Stimulated activated CD8-positive, alpha-beta memory T cell treated with anti-CD3 and anti-CD28 coated beads, Interleukin-12 subunit alpha, Interleukin-12 subunit beta, amount 100 ng/mL, for 24 hours (primary cell): ENCODE results near the gene KCTD17.
A peak's percentile ranks its signal among the peaks of the same experiment; 100 is the strongest.

ENCODE experiments used
- DNase-seq: peaks from one replicate; pipeline ENCODE4 v3.0.0-alpha.2; 2020; ENCODE audit errors: extremely low read depth

Gene KCTD17, protein sequence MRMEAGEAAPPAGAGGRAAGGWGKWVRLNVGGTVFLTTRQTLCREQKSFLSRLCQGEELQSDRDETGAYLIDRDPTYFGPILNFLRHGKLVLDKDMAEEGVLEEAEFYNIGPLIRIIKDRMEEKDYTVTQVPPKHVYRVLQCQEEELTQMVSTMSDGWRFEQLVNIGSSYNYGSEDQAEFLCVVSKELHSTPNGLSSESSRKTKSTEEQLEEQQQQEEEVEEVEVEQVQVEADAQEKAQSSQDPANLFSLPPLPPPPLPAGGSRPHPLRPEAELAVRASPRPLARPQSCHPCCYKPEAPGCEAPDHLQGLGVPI

DNA sequence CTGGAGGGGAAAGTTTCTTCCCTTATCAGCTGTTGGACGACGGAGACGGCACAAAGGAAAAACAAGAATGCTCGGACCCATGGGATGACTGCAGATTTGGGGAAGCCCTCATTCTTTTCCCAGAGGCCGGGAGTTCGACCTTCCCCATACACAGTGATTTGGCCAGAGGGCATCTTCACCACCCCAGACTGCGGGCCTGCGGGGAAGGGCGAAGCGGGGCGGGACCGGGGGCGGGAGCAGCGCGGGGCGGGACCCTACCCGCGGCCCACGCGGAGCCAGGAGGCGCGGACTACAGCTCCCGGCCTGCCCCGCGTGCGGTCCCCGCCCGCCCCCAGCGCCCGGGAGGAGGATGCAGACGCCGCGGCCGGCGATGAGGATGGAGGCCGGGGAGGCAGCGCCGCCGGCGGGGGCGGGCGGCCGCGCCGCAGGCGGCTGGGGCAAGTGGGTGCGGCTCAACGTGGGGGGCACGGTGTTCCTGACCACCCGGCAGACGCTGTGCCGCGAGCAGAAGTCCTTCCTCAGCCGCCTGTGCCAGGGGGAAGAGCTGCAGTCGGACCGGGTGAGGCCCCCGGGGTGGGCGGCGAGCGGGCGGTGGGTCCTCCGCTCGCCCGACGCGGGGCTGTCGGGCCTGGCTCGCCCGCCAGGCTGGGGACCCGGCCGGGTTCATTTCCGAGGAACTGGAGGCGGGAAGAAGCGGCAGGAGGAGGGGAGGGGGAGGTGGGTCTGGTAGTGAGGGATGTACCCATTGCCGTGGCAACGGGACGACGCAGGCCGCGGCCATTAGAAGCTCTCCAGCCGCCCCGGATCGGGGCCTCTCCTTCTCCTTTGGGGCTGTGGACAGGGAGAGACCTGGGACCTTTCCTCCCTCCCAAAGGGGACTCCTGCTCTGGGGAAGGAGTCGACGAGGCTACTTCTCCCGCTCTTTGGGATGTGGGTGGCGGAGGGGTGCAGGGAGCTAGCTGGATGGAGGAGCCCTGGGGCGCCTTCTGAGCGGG, at the start of gene KCTD17:
Gene KCTD17 (plus strand): TSS at position 352 of the 995 bp plus-strand sequence. CDS start 19 bp downstream, at position 371.
- DNase-seq: peak; percentile 58

DNA sequence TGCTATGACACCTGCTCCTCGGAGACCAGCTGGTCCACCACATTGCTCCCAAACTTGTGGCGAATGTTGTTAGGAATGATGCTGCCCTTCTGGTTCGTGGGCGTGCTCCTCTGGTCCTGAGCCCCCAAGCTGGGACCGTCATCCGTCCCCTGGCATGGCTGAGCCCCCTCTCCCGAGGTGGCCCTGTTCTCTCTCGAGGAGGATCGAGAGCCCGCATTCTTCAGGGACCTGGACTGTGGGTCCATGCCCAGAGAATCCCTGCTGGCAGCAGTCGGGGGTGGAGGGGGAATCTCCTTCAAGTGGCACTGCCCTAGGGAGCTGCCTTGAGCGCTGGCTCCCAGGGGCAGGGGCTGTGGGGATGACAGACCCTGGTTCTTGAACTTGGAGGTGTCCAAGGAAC, 49.7 kb upstream of the KCTD17 start:
- no peak for DNase-seq

- DNase-seq: no peak
Measured at GRCh38 chr22:37002633-37003032, 48.9 kb upstream of the KCTD17 start.

GRCh38 chr22:37007651-37008050, 43.9 kb upstream of the KCTD17 start:
- no peak for DNase-seq

DNA sequence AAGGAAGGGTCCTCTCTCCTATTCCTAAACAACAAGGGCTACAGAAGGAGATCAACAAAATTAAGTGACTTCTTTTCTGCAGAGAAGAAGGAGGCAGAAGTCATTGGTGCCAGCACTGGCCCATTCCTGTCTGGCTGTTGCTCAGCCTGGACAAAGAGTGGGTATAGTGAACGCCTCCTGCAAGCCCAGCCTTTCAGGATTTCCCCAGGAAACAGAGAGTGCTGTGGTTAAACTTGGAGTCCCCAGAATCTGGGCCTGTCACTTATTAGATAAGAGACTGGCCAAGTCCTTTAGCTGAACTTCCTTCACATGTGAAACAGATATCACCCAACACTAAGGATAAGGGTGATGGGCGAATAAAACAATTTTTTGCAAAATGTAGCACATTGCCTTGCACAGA, 43.2 kb upstream of the KCTD17 start:
- no peak for DNase-seq

DNA sequence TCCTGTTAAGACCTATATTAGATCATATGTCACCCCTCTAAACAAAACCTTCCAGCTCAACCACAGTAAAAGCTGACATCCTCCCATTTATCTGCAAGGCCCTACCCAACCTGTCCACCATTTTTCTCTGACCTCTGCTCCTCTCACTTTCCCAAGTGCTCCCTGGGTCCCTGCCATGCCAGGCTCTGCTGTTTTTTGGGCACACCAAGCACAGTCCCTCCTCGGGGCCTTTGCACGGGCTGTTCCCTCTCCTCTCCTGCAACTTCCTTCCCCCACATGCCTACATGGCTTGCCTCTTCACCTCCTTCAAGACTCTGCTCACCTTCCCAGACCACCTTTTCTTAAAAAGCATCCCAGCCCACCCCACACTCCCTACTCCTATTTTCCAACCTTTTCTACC, 42.1 kb upstream of the KCTD17 start:
- DNase-seq: no peak

GRCh38 chr22:37010174-37010573, 41.4 kb upstream of the KCTD17 start:
- no peak for DNase-seq

- DNase-seq: no peak
Measured at GRCh38 chr22:37010976-37011375, 40.6 kb upstream of the KCTD17 start.

DNA sequence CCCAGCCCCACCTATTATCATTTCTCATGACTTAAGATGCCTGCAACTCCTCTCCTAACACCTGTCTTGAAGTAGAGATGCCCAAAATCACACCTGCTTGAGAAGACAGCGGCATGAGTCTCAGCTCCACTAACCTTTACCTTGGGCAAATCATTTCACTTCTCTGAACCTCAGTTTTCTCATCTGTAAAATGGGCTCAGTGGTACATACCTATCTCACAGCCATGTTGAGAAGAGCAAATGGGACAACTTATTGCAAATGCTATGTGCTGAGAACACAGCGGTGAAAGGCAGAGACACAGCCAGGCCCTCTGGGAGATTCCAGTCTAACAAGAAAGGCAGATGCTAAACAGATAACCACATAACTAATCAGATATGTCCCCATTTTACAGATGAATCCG, 40.1 kb upstream of the KCTD17 start:
- no peak for DNase-seq

GRCh38 chr22:37012262-37012904, 39.2 kb upstream of the KCTD17 start:
- no peak for DNase-seq

- DNase-seq: no peak
Measured at GRCh38 chr22:37012956-37013355, 38.6 kb upstream of the KCTD17 start.

GRCh38 chr22:37014415-37014806, 37.1 kb upstream of the KCTD17 start:
- no peak for DNase-seq

DNA sequence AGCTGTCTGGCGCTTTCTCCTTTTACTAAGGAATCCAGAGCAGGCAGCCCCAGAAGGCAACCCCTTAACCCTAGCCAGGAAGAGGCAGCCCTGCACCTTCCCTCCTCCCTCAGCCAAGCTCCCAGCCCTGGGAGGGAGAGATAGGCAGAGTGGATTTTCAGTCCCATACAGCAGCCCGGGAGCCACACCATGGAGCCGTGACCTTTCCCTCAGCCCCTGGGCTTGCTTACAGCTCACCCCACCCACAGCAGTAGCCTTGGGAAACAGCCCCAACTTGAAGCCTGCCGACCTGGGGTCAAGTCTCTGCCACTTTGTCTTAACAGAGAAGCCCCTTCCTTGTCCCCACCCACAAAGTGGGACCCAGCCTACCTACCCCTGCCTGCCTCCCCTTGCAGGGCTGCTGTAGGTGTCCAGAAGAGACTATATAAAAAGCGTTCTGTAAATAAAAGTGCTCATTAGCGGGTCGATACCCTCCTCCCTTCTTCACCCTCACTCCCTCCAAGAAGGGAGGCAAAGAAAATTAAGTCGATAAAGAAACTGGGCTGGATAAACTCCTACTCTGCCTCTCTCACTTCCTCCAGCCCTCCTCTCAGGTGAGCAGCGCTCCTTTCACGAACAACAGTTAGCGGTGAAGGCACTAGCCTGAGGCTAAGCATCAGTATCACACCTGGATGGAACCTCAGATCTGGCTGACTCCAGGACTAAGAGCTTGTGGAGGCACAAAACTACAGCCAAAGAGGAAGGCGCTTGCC, 36.5 kb upstream of the KCTD17 start:
- DNase-seq: no peak

DNA sequence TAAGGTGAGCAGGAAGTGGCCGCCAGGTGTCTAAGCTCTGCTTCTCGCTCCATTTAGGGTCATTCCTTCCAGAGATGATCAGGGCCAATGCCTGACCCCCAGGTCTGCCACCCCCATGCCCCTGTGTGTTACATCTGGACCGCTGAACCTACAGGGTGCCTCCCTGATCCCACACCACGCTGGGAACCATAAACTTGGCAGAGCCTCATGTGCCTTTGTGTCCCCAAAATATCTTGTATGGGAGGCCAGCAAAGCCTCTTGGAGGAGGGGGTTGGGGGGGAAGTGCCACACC, 36.0 kb upstream of the KCTD17 start:
- no peak for DNase-seq

- no peak for DNase-seq
Measured at GRCh38 chr22:37016134-37016910, 35.2 kb upstream of the KCTD17 start.

DNA sequence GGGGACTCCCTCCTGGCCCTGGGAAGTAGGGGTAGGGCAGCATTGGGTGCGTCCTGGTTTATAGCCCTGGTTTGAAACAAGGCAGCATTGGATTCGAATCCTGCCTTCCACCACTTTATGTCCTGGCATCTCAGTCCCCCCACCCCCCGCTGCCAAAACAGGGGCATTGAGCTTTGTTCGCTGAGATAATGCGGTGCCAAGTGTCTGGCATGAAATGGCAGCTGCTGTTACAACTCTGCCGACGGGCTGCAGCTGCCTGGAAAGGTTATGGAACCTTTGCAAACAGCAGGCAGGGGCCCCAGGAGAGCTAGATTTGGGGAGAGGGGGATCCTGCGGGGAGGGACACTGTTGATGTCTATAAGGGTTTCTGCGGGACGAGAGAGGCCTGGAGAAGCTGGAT, 34.2 kb upstream of the KCTD17 start:
- DNase-seq: no peak

DNA sequence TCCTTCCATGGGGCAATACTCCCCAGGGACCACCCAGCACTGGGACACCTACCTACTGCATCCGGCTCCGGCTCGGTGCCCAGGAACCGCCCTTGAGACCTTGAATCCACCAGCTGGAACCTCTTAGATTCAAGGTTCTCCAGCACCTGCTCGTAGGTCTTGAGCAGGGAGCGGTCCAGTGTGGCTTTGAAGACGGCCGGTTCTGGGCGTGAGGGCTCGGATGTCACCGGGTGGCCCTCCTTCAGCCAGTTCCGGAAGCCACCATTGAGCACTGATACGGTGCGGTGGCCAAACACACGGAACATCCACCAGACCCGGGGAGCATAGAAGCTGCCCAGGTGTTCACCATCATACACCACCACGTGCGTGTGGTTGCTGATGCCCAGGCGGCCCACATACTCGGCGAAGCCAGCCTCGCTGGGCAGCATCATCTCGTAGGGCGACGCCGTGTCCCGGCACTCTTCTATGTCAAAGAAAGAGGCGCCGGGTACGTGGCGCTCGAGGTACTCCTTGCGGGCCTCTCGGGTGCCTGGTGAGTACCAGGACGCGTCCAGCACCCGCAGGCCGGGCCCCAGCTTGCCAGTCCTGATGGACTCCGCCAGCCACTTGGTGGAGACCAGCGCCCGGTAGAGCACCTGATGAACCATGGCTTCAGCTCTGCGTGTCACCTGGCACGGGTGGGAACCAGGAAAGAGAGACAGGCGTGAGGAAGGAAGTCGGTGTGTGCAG, 33.3 kb upstream of the KCTD17 start:
- no peak for DNase-seq

DNA sequence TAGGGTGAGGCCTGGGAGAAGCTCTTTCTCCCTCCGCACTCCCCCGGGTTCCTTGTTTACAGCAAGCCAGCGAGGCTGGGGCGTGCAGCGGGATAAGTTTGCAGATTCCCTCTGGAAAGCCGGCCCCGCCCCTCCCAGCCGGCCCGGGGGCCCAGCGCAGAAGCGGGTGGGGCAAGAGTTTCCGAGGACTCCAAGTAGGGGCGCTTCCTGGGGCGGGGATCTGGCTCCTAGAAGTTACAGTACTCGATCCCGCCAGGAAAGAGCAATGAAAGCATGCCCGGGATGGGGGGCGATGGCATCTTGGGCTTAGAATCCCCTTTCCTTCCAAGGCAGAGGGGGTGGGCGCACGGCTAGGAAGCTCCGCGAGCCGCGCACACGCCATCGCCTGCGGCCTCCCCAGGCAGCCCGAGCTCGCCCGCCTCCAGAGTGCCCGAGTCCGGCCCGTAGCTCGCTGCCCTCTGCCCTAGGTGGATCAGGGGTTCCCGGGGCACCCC, 32.7 kb upstream of the KCTD17 start:
- DNase-seq: no peak

GRCh38 chr22:37019309-37020191, 32.0 kb upstream of the KCTD17 start, which contains the start of the genes MPST and TST:
Gene MPST, plus strand, starts transcription at chr22:37019742. Its CDS starts 95 bp downstream, at chr22:37019837.
Gene TST, minus strand, starts transcription at chr22:37019447. Its CDS starts 715 bp downstream, at chr22:37018732.
- no peak for DNase-seq
